Duodenal mucosa (tissue), 2 donors: ENCODE measurements around the gene DNAH7.

Source experiments
- H3K27ac ChIP-seq: one replicate; pipeline ENCODE4 v1.7.0; 2013; ENCODE audit warnings: low read depth, low read length
- H3K27me3 ChIP-seq, 2 donors: one replicate each; pipeline ENCODE4 v1.7.0; 2013; ENCODE audit warnings: low read length in 2 of 2, control low read depth in 1 of 2; ENCODE audit not compliant: insufficient read depth in 2 of 2, control insufficient read depth in 1 of 2
- H3K36me3 ChIP-seq, 2 donors: one replicate each; pipeline ENCODE4 v1.7.0; 2013; ENCODE audit warnings: low read length in 2 of 2, control low read depth in 1 of 2; ENCODE audit not compliant: insufficient read depth in 2 of 2, control insufficient read depth in 1 of 2
- H3K4me1 ChIP-seq, 2 donors: one replicate each; pipeline ENCODE4 v1.7.0; 2013; ENCODE audit warnings: low read length in 2 of 2, control low read depth in 1 of 2; ENCODE audit not compliant: insufficient read depth in 2 of 2, control insufficient read depth in 1 of 2
- H3K4me3 ChIP-seq, 2 donors: one replicate each; pipeline ENCODE4 v1.7.0; 2013; ENCODE audit warnings: low read length in 2 of 2, low read depth in 1 of 2
- H3K9ac ChIP-seq, 2 donors: one replicate each; pipeline ENCODE4 v1.7.0; 2013; ENCODE audit warnings: low read length in 2 of 2, low read depth in 1 of 2
- H3K9me3 ChIP-seq, 2 donors: one replicate each; pipeline ENCODE4 v1.7.0; 2013; ENCODE audit warnings: low read length in 2 of 2, control low read depth in 1 of 2; ENCODE audit not compliant: control insufficient read depth in 1 of 2

Gene DNAH7

GRCh38 chr2:195741191-195741590, 327.4 kb downstream of the DNAH7 start:
- no peaks in the 10 kb centered on the region for H3K9me3 ChIP-seq
- no peak overlapping the region for H3K9ac ChIP-seq
- no peaks in the 10 kb centered on the region for H3K4me1 ChIP-seq
- H3K36me3 ChIP-seq, result peaks cover 0 to 3% of the 10 kb centered on the region in 2 donors
- H3K27me3 ChIP-seq, result no peaks in the 10 kb centered on the region
- no peak overlapping the region for H3K4me3 ChIP-seq
- H3K27ac ChIP-seq, result no peak overlapping the region

- Histone ChIP-seq H3K27me3 (no peaks in the 10 kb centered on the region), H3K27ac (no peak overlapping the region), H3K36me3 (peaks cover 0 to 3% of the 10 kb centered on the region in 2 donors), H3K9ac (no peak overlapping the region), H3K4me1 (no peaks in the 10 kb centered on the region), H3K4me3 (no peak overlapping the region), H3K9me3 (no peaks in the 10 kb centered on the region)
Measured at GRCh38 chr2:195737511-195738325, 330.9 kb downstream of the DNAH7 start.

- no peaks in the 10 kb centered on the region for H3K27me3 ChIP-seq
- no peaks in the 10 kb centered on the region for H3K9me3 ChIP-seq
- H3K36me3 ChIP-seq, result no peaks in the 10 kb centered on the region
- H3K27ac ChIP-seq, result no peak overlapping the region
- H3K9ac ChIP-seq, result no peak overlapping the region
- H3K4me1 ChIP-seq, result no peaks in the 10 kb centered on the region
- H3K4me3 ChIP-seq, result no peak overlapping the region
Measured at GRCh38 chr2:195735347-195735746, 333.3 kb downstream of the DNAH7 start.

GRCh38 chr2:195734931-195735330, 333.7 kb downstream of the DNAH7 start:
- Histone ChIP-seq H3K27me3 (no peaks in the 10 kb centered on the region), H3K27ac (no peak overlapping the region), H3K36me3 (no peaks in the 10 kb centered on the region), H3K9ac (no peak overlapping the region), H3K4me1 (no peaks in the 10 kb centered on the region), H3K4me3 (no peak overlapping the region), H3K9me3 (no peaks in the 10 kb centered on the region)

- Histone ChIP-seq H3K27me3 (no peaks in the 10 kb centered on the region), H3K4me3 (no peak overlapping the region), H3K27ac (no peak overlapping the region), H3K4me1 (no peaks in the 10 kb centered on the region), H3K36me3 (no peaks in the 10 kb centered on the region), H3K9ac (no peak overlapping the region), H3K9me3 (no peaks in the 10 kb centered on the region)
Measured at GRCh38 chr2:195734395-195734794, 334.2 kb downstream of the DNAH7 start.

GRCh38 chr2:195733831-195734230, 334.8 kb downstream of the DNAH7 start:
- Histone ChIP-seq H3K27ac (no peak overlapping the region), H3K9me3 (no peaks in the 10 kb centered on the region), H3K36me3 (no peaks in the 10 kb centered on the region), H3K4me1 (no peaks in the 10 kb centered on the region), H3K27me3 (no peaks in the 10 kb centered on the region), H3K4me3 (no peak overlapping the region), H3K9ac (no peak overlapping the region)

GRCh38 chr2:195732574-195732973, 336.1 kb downstream of the DNAH7 start:
- H3K27me3 ChIP-seq, result no peaks in the 10 kb centered on the region
- H3K4me3 ChIP-seq, result no peak overlapping the region
- no peaks in the 10 kb centered on the region for H3K36me3 ChIP-seq
- H3K9me3 ChIP-seq, result no peaks in the 10 kb centered on the region
- H3K27ac ChIP-seq, result no peak overlapping the region
- no peak overlapping the region for H3K9ac ChIP-seq
- no peaks in the 10 kb centered on the region for H3K4me1 ChIP-seq

- H3K27me3 ChIP-seq, result no peaks in the 10 kb centered on the region
- H3K4me1 ChIP-seq, result no peaks in the 10 kb centered on the region
- no peak overlapping the region for H3K9ac ChIP-seq
- H3K9me3 ChIP-seq, result no peaks in the 10 kb centered on the region
- no peaks in the 10 kb centered on the region for H3K36me3 ChIP-seq
- no peak overlapping the region for H3K4me3 ChIP-seq
- no peak overlapping the region for H3K27ac ChIP-seq
Measured at GRCh38 chr2:195730912-195731311, 337.7 kb downstream of the DNAH7 start.

GRCh38 chr2:195727106-195727505, 341.5 kb downstream of the DNAH7 start:
- Histone ChIP-seq H3K36me3 (no peaks in the 10 kb centered on the region), H3K27me3 (no peaks in the 10 kb centered on the region), H3K27ac (no peak overlapping the region), H3K9me3 (no peaks in the 10 kb centered on the region), H3K4me3 (no peak overlapping the region), H3K9ac (no peak overlapping the region), H3K4me1 (no peaks in the 10 kb centered on the region)

- Histone ChIP-seq H3K36me3 (no peaks in the 10 kb centered on the region), H3K4me3 (no peak overlapping the region), H3K9ac (no peak overlapping the region), H3K27me3 (no peaks in the 10 kb centered on the region), H3K4me1 (no peaks in the 10 kb centered on the region), H3K9me3 (no peaks in the 10 kb centered on the region), H3K27ac (no peak overlapping the region)
Measured at GRCh38 chr2:195722075-195722474, 346.6 kb downstream of the DNAH7 start.
